Keratinocyte (primary cell): ENCODE results near the gene WNT9A. TPM values are rescaled to one million over a fixed set of nuclear protein-coding genes. Genes with fewer than 3 reads are reported as not detected.

Source experiments
- DNase-seq: peaks from one replicate; pipeline ENCODE4 v3.0.0-alpha.2; 2011; ENCODE audit warnings: low read depth, missing footprints, low spot score
- FAIRE-seq: peaks from 2 replicates; lab custom pipeline; 2011; peaks lifted over from hg19 to GRCh38; lab: Jason Lieb, UNC
- H2AFZ ChIP-seq: 2 replicates; pipeline ENCODE4 v1.6.0; 2012; ENCODE audit warnings: low read length, control low read depth, inconsistent platforms; ENCODE audit not compliant: control insufficient read depth
- H3K27ac ChIP-seq: 2 replicates; pipeline ENCODE4 v1.5.1; 2011; ENCODE audit warnings: low read length; ENCODE audit not compliant: control insufficient read depth, insufficient read depth
- H3K27me3 ChIP-seq: 3 replicates; pipeline ENCODE4 v1.6.0; 2011; ENCODE audit warnings: low read length; ENCODE audit not compliant: control insufficient read depth, insufficient read depth; ENCODE audit errors: extremely low read depth
- H3K36me3 ChIP-seq, 2 experiments: 2 replicates in 1 of 2; 3 replicates in 1 of 2; pipeline ENCODE4 v1.5.1; 2011; ENCODE audit warnings: low read length in 2 of 2, mild to moderate bottlenecking in 1 of 2; ENCODE audit not compliant: control insufficient read depth in 2 of 2, insufficient read depth in 2 of 2; ENCODE audit errors: extremely low read depth in 1 of 2
- H3K4me1 ChIP-seq: 3 replicates; pipeline ENCODE4 v1.5.1; 2011; ENCODE audit warnings: low read length; ENCODE audit not compliant: control insufficient read depth, insufficient read depth; ENCODE audit errors: extremely low read depth
- H3K4me2 ChIP-seq: 3 replicates; pipeline ENCODE4 v1.6.0; 2011; ENCODE audit warnings: low read depth, low read length; ENCODE audit not compliant: control insufficient read depth, insufficient read depth; ENCODE audit errors: extremely low read depth
- H3K4me3 ChIP-seq, 3 experiments: fragments of 200-600 bp in 1 of 3; sonication (generic) in 1 of 3; 2 replicates in 2 of 3; 3 replicates in 1 of 3; pipeline ENCODE4 v1.5.1; 2011 to 2016; ENCODE audit warnings: low read length in 3 of 3, mild to moderate bottlenecking in 3 of 3, control low read depth in 2 of 3, inconsistent platforms in 1 of 3, low read depth in 1 of 3, mixed read lengths in 1 of 3, mixed run types in 1 of 3, moderate library complexity in 1 of 3; ENCODE audit not compliant: control insufficient read depth in 2 of 3, insufficient read depth in 2 of 3; ENCODE audit errors: extremely low read depth in 1 of 3
- H3K79me2 ChIP-seq: 2 replicates; pipeline ENCODE4 v1.6.0; 2012; ENCODE audit warnings: low read length; ENCODE audit not compliant: control insufficient read depth, insufficient read depth
- H3K9ac ChIP-seq: 3 replicates; pipeline ENCODE4 v1.6.0; 2011; ENCODE audit warnings: low read length; ENCODE audit not compliant: control insufficient read depth, insufficient read depth; ENCODE audit errors: extremely low read depth
- H3K9me1 ChIP-seq: 3 replicates; pipeline ENCODE4 v1.6.0; 2011; ENCODE audit warnings: low read length; ENCODE audit not compliant: control insufficient read depth, insufficient read depth; ENCODE audit errors: extremely low read depth
- H3K9me3 ChIP-seq: 2 replicates; pipeline ENCODE4 v1.5.1; 2012; ENCODE audit warnings: low read depth, low read length; ENCODE audit not compliant: control insufficient read depth
- H4K20me1 ChIP-seq: 3 replicates; pipeline ENCODE4 v1.6.0; 2011; ENCODE audit warnings: low read length; ENCODE audit not compliant: control insufficient read depth, insufficient read depth; ENCODE audit errors: extremely low read depth
- CTCF ChIP-seq, 3 experiments: IDR thresholded peaks in 1 of 3; conservative IDR thresholded peaks in 1 of 3; optimal IDR thresholded peaks in 1 of 3; 2 replicates in 2 of 3; 3 replicates in 1 of 3; pipeline versions ENCODE3 to v1.5.1; 2011; ENCODE audit warnings: low read length in 3 of 3, mild to moderate bottlenecking in 3 of 3, moderate library complexity in 2 of 3, control low read depth in 1 of 3, inconsistent platforms in 1 of 3; ENCODE audit not compliant: insufficient read depth in 2 of 3; ENCODE audit errors: extremely low read depth in 1 of 3
- EZH2 ChIP-seq: IDR thresholded peaks from one replicate; pipeline ENCODE4 v1.6.1; 2012; ENCODE audit warnings: inconsistent platforms, mild to moderate bottlenecking, low read length, moderate library complexity
- dilution Hi-C: fragments of 300-500 bp; cut with MboI; formaldehyde crosslinking; loops from one replicate; pipeline ENCODE4 v1.7.0; 2020; ENCODE audit warnings: low sequenced_read_pairs; ENCODE audit not compliant: extremely low pct_ligation_motif_present
- polyA plus RNA-seq, 5 experiments: library from polyadenylated mRNA; depleted of rRNA in 3 of 5; stranded (reverse) in 3 of 5; stranded (forward) in 1 of 5; unstranded in 1 of 5; fragments of >200 nt; gene quantifications; 1 replicate in 1 of 5; 2 replicates in 3 of 5; 3 replicates in 1 of 5; pipeline versions ENCODE4 v1.2.1 to v1.2.3, GENCODE V29; 2011 to 2012; ENCODE audit warnings: missing spikeins in 2 of 5, low read depth in 1 of 5, low replicate concordance in 1 of 5

The WNT9A gene
- polyA plus RNA-seq, 1 donor (not counting 4 experiments of a cell fraction or from before 2014, with no cell fraction given): 1.7 TPM

- no peak overlapping the region for H3K4me2 ChIP-seq
- H3K9ac ChIP-seq: no peak overlapping the region
- H3K79me2 ChIP-seq: no peaks in the 10 kb centered on the region
- H3K36me3 ChIP-seq: no peaks in the 10 kb centered on the region
- peaks cover 3% of the 10 kb centered on the region for H4K20me1 ChIP-seq
- no peaks in the 10 kb centered on the region for H3K27me3 ChIP-seq
- FAIRE-seq (no peak), DNase-seq (no peak)
- H3K27ac ChIP-seq: no peak overlapping the region
- dilution Hi-C loops: loop anchor here (10.0 kb wide), 1 partner anchor 134 kb away; no protein-coding TSS in a partner anchor
- TF ChIP-seq CTCF (optimal IDR thresholded peaks at IDR 0.05 in 1 of 3, IDR thresholded peaks at IDR 0.05 in 1 of 3, conservative IDR thresholded peaks at IDR 0.05 in 1 of 3; ENCODE audit: extremely low read depth in 1 of 3, insufficient read depth in 2 of 3, low read length in 3 of 3) (no peak), EZH2 (no peak)
- no peaks in the 10 kb centered on the region for H3K9me1 ChIP-seq
- peaks cover 3% of the 10 kb centered on the region for H3K9me3 ChIP-seq
- H2AFZ ChIP-seq: no peak overlapping the region
- H3K4me1 ChIP-seq: no peaks in the 10 kb centered on the region
- H3K4me3 ChIP-seq: no peak overlapping the region
These were observed 18.8 kb downstream of the WNT9A start for GRCh38 chr1:227928811-227929375.

- no peak overlapping the region for H3K9ac ChIP-seq
- dilution Hi-C loops: loop anchor here (10.0 kb wide), 1 partner anchor 133 kb away; no protein-coding TSS in a partner anchor
- H3K27me3 ChIP-seq: no peaks in the 10 kb centered on the region
- H4K20me1 ChIP-seq: peaks cover 3% of the 10 kb centered on the region
- no peaks in the 10 kb centered on the region for H3K4me1 ChIP-seq
- no peaks in the 10 kb centered on the region for H3K36me3 ChIP-seq
- DNase-seq (no peak), FAIRE-seq (no peak)
- H3K9me1 ChIP-seq: no peaks in the 10 kb centered on the region
- no peaks in the 10 kb centered on the region for H3K9me3 ChIP-seq
- H3K79me2 ChIP-seq: no peaks in the 10 kb centered on the region
- no peak overlapping the region for H3K27ac ChIP-seq
- no peak overlapping the region for H2AFZ ChIP-seq
- H3K4me3 ChIP-seq: no peak overlapping the region
- TF ChIP-seq EZH2: no peak
- no peak for TF ChIP-seq CTCF (optimal IDR thresholded peaks at IDR 0.05 in 1 of 3, IDR thresholded peaks at IDR 0.05 in 1 of 3, conservative IDR thresholded peaks at IDR 0.05 in 1 of 3; ENCODE audit: extremely low read depth in 1 of 3, insufficient read depth in 2 of 3, low read length in 3 of 3)
- H3K4me2 ChIP-seq: no peak overlapping the region
These were observed 19.6 kb downstream of the WNT9A start for GRCh38 chr1:227927971-227928741.
